Uterus (tissue), 2 donors: ENCODE measurements around the gene RBMXL3.

Experiments
- CTCF ChIP-seq, 4 experiments: fragments of 200-600 bp in 2 of 4; fragments of 450-650 bp in 2 of 4; sonication (generic) in 2 of 4; IDR thresholded peaks; one replicate each; pipeline ENCODE4 v1.5.1; 2016 to 2019; ENCODE audit warnings: antibody characterized with exemption in 4 of 4, mild to moderate bottlenecking in 2 of 4, moderate library complexity in 1 of 4
- POLR2A ChIP-seq, 2 donors: fragments of 450-650 bp; IDR thresholded peaks; one replicate each; pipeline ENCODE4 v1.6.1; 2016; ENCODE audit warnings: antibody characterized with exemption in 2 of 2, mild to moderate bottlenecking in 1 of 2, moderate library complexity in 1 of 2

- TF ChIP-seq CTCF (IDR thresholded peaks at IDR 0.05) (no peak), POLR2A (IDR thresholded peaks at IDR 0.05) (no peak)
These were observed 5.2 kb upstream of the RBMXL3 start for GRCh38 chrX:115183980-115184379.
